NB4 (cell line): ENCODE data around the gene FAM107B.

Source experiments
- MYC ChIP-seq: IDR thresholded peaks from 2 replicates; pipeline ENCODE4 v1.6.1; 2011; ENCODE audit warnings: low read depth, low read length
- TF ChIP-seq, protein P1 (sequence below): IDR thresholded peaks from one replicate; pipeline ENCODE4 v1.5.1; 2012; ENCODE audit warnings: low read depth, low read length
- TF ChIP-seq, protein P2 (sequence below): IDR thresholded peaks from 2 replicates; pipeline ENCODE4 v1.6.1; 2011; ENCODE audit warnings: low read depth, low read length

DNA sequence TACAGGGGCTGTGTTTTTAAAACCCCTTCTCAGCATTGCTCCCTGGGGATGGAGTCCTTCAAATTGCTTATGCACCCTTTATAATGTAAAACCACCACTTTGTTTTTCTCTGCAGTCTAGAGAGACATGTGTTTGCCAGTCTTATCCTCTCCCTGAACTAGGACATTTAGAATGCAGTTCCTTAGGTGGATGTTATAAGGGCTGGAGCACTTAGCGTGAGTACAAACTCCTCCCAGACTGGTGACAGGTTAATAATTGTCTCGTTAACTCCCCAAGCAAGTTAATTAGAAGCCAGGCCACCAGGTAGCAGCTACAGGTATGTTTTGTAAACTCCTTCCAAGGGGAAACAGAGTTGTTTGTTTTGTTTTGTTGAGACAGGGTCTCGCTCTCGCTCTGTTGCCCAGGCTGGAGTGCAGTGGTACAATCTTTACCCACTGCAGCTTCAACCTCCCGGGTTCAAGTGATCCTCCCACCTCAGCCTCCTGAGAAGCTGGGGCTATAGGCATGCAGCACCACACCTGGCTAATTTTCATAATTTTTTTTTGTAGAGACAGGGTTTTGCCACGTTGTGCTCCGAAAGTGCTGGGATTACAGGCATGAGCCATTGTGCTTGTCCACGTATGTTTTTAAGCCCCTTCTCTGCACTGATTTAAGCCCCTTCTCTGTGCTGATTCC, 100.2 kb downstream of the FAM107B start:
- TF ChIP-seq, protein P1, sequence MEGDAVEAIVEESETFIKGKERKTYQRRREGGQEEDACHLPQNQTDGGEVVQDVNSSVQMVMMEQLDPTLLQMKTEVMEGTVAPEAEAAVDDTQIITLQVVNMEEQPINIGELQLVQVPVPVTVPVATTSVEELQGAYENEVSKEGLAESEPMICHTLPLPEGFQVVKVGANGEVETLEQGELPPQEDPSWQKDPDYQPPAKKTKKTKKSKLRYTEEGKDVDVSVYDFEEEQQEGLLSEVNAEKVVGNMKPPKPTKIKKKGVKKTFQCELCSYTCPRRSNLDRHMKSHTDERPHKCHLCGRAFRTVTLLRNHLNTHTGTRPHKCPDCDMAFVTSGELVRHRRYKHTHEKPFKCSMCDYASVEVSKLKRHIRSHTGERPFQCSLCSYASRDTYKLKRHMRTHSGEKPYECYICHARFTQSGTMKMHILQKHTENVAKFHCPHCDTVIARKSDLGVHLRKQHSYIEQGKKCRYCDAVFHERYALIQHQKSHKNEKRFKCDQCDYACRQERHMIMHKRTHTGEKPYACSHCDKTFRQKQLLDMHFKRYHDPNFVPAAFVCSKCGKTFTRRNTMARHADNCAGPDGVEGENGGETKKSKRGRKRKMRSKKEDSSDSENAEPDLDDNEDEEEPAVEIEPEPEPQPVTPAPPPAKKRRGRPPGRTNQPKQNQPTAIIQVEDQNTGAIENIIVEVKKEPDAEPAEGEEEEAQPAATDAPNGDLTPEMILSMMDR = no peak
- TF ChIP-seq MYC = no peak
- TF ChIP-seq, protein P2, sequence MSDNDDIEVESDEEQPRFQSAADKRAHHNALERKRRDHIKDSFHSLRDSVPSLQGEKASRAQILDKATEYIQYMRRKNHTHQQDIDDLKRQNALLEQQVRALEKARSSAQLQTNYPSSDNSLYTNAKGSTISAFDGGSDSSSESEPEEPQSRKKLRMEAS = no peak
